Heart right ventricle (tissue), 16 donors: ENCODE data around the gene GASK1A. TPM values are rescaled to one million over a fixed set of nuclear protein-coding genes. Genes with fewer than 3 reads are reported as not detected.

Experiments used
- ATAC-seq, 8 donors: fragments of 200-7000 bp; cut with Tn5 transposase; one replicate each; pipeline ENCODE4 v1.9.1; 2020; ENCODE audit warnings: mild to moderate bottlenecking in 8 of 8, moderate library complexity in 8 of 8, moderate number of reproducible peaks in 1 of 8
- DNase-seq, 2 donors: peaks; one replicate each; pipeline ENCODE4 v3.0.0-alpha.2; 2020
- H3K27ac ChIP-seq, 10 donors: fragments of 200-600 bp; sonication (generic) in 2 of 10; one replicate each; pipeline versions ENCODE4 v1.5.0 to v1.8.0; 2020 to 2022; ENCODE audit warnings: mild to moderate bottlenecking in 3 of 10
- H3K27me3 ChIP-seq, 7 donors: fragments of 200-600 bp; one replicate each; pipeline ENCODE4 v1.8.0; 2021 to 2022; ENCODE audit warnings: mild to moderate bottlenecking in 2 of 7
- H3K36me3 ChIP-seq, 9 donors: fragments of 200-600 bp; sonication (generic) in 1 of 9; one replicate each; pipeline versions ENCODE4 v1.5.0 to v1.8.0; 2020 to 2022; ENCODE audit warnings: mild to moderate bottlenecking in 2 of 9
- H3K4me1 ChIP-seq, 9 donors: fragments of 200-600 bp; sonication (generic) in 1 of 9; one replicate each; pipeline versions ENCODE4 v1.5.0 to v1.8.0; 2020 to 2022; ENCODE audit warnings: mild to moderate bottlenecking in 4 of 9
- H3K4me3 ChIP-seq, 10 donors: fragments of 200-600 bp; sonication (generic) in 2 of 10; one replicate each; pipeline versions ENCODE4 v1.5.0 to v1.8.0; 2020 to 2022; ENCODE audit warnings: mild to moderate bottlenecking in 7 of 10, moderate library complexity in 2 of 10
- H3K9me3 ChIP-seq, 11 donors: fragments of 200-600 bp in 10 of 11; sonication (generic) in 2 of 11; one replicate each; pipeline versions ENCODE4 v1.5.0 to v1.8.0; 2013 to 2022; ENCODE audit warnings: mild to moderate bottlenecking in 2 of 11, control low read depth in 1 of 11, moderate library complexity in 1 of 11
- CTCF ChIP-seq, 9 donors: fragments of 200-600 bp; sonication (generic) in 2 of 9; IDR thresholded peaks; one replicate each; pipeline versions ENCODE4 v1.5.0 to v1.8.0; 2021 to 2022; ENCODE audit warnings: antibody characterized with exemption in 9 of 9, mild to moderate bottlenecking in 5 of 9, moderate library complexity in 1 of 9
- WGBS, 2 donors: extraction: QIAGEN DNeasy Blood & Tissue Kit; methylation state at CpG; one replicate each; pipeline ENCODE4 v1.1.7; 2013; ENCODE audit warnings: inconsistent platforms in 1 of 2; 5-methylcytosine and 5-hydroxymethylcytosine counted together
- intact Hi-C, 10 donors: fragments of 100-400 bp; cut with DNase I; formaldehyde crosslinking; loops; one replicate each; pipeline versions ENCODE4 v1.11.1 to v1.14.2; 2022
- polyA plus RNA-seq, 2 donors: library from polyadenylated mRNA; stranded (reverse); fragments of 200-250 nt; gene quantifications; one replicate each; pipeline ENCODE4 v1.2.3, GENCODE V29; 2013
- total RNA-seq, 10 donors: library from RNA; stranded (reverse); fragmentation: NEBNext Ultra II Directional in 3 of 10; extraction: Animal tissue kit (Norgen Biotek cat#: 25700) in 3 of 10; gene quantifications; one replicate each; pipeline versions ENCODE4 v1.2.1 to v1.2.4, GENCODE V29; 2021 to 2023
- donor health status: Arrhythmogenic right ventricular cardiomyopathy.
- donor health status: ischemic (EF 13 %, LVEDD 7.1; RV severe dilation, severe dysfunction).
- donor health status: healthy with polysubstance abuse.
- donor health status: DM: no; HTN: yes; CAD: no.
- donor health status: DM: no; HTN: no; CAD: no.
- donor health status: ischemic (EF 25% LVEDD 6.9; RV normal size, moderate dysfunction).
- donor health status: ischemic (EF 25% LVEDD 5.7; RV mildly dilated, moderate dysfunction).
- donor health status: healthy.
- donor health status: DM: yes; HTN: yes; CAD: no.
- donor health status: Ischemic cardiomyopathy.
- donor health status: ischemic (EF 35%, LVEDD 5.7; RV mildly dilated, moderate dysfunction).
- donor health status: nonischemic (EF 11% LVEDD 7.7; RV severe dilation, severe dysfunction).
- donor health status: DM: yes; HTN: yes; CAD: no.
- donor health status: PGD.
- donor health status: ischemic (EF 29% LVEDD 5.4; RV normal size, mild dysfunction).
- donor health status: nonischemic (EF 23%, LVEDD 6.1; RV moderate dilation, normal function).

Gene GASK1A
- total and polyA plus RNA-seq, 12 donors: 0.28 to 1.5 (median 0.58) TPM

GRCh38 chr3:42988566-42988965 lies 9.5 kb downstream of the GASK1A start:
- Histone ChIP-seq H3K9me3 (no peaks in the 10 kb centered on the region), H3K27me3 (peaks cover 0 to 14% (median 0%) of the 10 kb centered on the region in 7 donors), H3K36me3 (no peaks in the 10 kb centered on the region), H3K4me3 (no peak overlapping the region), H3K4me1 (no peaks in the 10 kb centered on the region), H3K27ac (no peak overlapping the region)
- intact Hi-C loops: no loop called here
- no peak for TF ChIP-seq CTCF (IDR thresholded peaks at IDR 0.05)
- DNase-seq (no peak), ATAC-seq (no peak)
- 79 to 85% methylated on average over 5 of the region's 5 CpGs for WGBS, 2 donors

- intact Hi-C loops: no loop called here
- no peak for TF ChIP-seq CTCF (IDR thresholded peaks at IDR 0.05)
- Histone ChIP-seq H3K9me3 (no peaks in the 10 kb centered on the region), H3K36me3 (no peaks in the 10 kb centered on the region), H3K27me3 (peaks cover 0 to 10% (median 0%) of the 10 kb centered on the region in 7 donors), H3K4me3 (no peak overlapping the region), H3K27ac (no peak overlapping the region), H3K4me1 (peaks cover 0 to 1% (median 0%) of the 10 kb centered on the region in 9 donors)
- 73 to 81% methylated on average over 11 of the region's 11 CpGs for WGBS, 2 donors
- DNase-seq (no peak), ATAC-seq (peak in 3 of 8 donors; percentile 14 to 43 (median 41))
These were observed 12.5 kb downstream of the GASK1A start for GRCh38 chr3:42991341-42992315.

DNA sequence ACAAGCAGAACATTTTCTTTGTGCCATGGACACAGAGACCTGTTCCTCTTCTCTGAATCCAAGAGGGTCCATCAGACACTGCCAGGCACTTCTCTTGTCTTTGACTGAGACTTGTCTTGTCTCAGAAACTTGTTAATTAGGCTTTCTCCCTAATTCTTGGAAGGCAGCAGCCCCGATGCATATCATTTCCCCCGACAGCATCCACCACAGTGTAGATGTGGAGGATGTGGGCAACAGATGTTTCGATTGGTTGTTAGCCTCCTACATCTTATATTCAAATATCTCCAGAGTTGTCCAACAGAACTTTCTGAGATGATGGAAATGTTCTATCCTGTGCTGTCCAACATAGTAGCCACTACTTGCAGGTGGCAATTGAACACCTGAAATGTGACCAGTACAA lies 15.5 kb downstream of the GASK1A start:
- ATAC-seq: no peak
- Histone ChIP-seq H3K4me3 (no peak overlapping the region), H3K36me3 (no peaks in the 10 kb centered on the region), H3K27me3 (peaks cover 0 to 6% (median 0%) of the 10 kb centered on the region in 7 donors), H3K4me1 (peaks cover 0 to 10% (median 0%) of the 10 kb centered on the region in 9 donors), H3K27ac (no peak overlapping the region), H3K9me3 (no peaks in the 10 kb centered on the region)
- intact Hi-C loops: no loop called here
- no peak for DNase-seq
- no peak for TF ChIP-seq CTCF (IDR thresholded peaks at IDR 0.05)
- WGBS, 2 donors: 93 to 94% methylated on average over 3 of the region's 3 CpGs

DNA sequence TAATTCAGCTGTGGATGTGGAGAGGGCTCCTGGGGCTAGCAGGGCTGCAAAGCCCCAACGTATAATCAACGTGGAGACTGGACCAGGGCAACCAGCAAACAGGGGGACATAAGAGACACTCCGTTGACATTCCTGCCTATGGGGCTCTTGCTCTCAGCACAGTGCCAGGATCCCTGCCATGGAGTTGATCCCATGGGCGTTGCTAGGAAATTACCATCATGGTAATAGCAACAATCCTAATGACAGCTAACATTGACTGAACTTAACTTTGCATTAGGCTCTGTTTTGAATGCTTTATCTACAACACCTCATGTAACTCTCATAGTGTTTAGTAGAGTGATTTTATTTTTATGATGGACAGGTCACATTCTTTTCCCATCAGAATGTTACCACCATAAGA lies 16.9 kb downstream of the GASK1A start:
- Histone ChIP-seq H3K27ac (no peak overlapping the region), H3K36me3 (no peaks in the 10 kb centered on the region), H3K4me3 (no peak overlapping the region), H3K9me3 (no peaks in the 10 kb centered on the region), H3K27me3 (peaks cover 0 to 6% (median 0%) of the 10 kb centered on the region in 7 donors), H3K4me1 (peaks cover 0 to 22% (median 9%) of the 10 kb centered on the region in 9 donors)
- DNase-seq (no peak), ATAC-seq (no peak)
- no peak for TF ChIP-seq CTCF (IDR thresholded peaks at IDR 0.05)
- intact Hi-C loops: no loop called here
- WGBS, 2 donors: 82 to 85% methylated on average over 4 of the region's 4 CpGs
